GM19452 (cell line): ENCODE measurements around the gene KPRP.

Experiments used
- ATAC-seq: cut with Tn5 transposase; IDR thresholded peaks from one replicate; pipeline ENCODE4 v1.9.1; 2021; ENCODE audit not compliant: unreplicated experiment

The KPRP gene

GRCh38 chr1:152768847-152769533 is 11.2 kb downstream of the KPRP start:
- ATAC-seq = no peak

DNA sequence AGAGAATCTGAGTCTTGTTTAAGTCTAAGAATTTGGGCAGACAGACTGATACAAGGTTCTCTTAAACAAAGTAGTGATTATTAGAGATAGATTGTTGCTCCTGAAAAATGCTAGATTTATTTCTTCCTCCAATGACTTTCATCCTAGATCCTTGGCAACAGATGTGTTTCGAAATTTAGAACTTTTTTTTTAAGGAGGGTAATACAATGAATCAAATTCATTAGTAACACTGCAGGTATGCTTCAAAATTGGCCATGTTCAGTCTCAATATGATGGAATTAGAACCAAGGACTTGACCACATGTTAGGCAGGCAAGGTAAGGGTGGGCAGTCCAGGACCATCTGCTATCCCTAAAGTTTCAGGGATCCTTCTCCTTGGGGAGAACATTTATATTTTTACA is 12.6 kb downstream of the KPRP start:
- ATAC-seq = no peak

DNA sequence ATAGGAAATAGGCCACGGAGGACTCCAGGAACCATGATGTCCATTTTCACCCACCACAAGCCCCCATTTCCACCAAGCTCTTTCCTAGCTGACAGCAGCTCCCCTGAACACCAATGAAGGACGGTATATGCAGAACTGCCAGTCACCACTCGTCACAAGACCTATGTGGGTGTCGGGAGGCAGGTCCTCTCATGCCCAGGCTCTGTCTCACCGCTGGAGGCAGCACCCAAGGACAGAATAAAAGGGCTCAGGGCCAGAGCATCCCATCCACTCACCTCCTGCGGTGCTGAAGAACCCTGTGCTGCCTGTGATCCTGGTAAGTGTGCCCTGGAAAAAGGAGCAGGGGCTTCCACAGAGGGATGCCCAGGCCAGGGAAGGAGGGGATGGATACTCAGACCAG is 17.1 kb downstream of the KPRP start, which contains the start of gene LCE1F:
LCE1F (plus strand) TSS at position 266 of the 400 bp plus-strand sequence. CDS start 1,232 bp downstream, outside the sequence.
- no peak for ATAC-seq

DNA sequence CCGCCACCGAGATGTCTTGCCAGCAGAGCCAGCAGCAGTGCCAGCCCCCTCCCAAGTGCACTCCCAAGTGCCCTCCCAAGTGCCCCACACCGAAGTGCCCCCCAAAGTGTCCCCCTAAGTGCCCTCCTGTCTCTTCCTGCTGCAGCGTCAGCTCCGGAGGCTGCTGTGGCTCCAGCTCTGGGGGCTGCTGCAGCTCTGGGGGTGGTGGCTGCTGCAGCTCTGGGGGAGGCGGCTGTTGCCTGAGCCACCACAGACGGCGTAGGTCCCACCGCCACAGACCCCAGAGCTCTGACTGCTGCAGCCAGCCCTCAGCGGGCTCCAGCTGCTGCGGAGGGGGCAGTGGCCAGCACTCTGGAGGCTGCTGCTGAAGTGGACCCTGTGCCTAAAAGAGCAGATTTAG is 18.5 kb downstream of the KPRP start:
- ATAC-seq = no peak

- no peak for ATAC-seq
Measured at GRCh38 chr1:152777510-152778137, 19.8 kb downstream of the KPRP start.

DNA sequence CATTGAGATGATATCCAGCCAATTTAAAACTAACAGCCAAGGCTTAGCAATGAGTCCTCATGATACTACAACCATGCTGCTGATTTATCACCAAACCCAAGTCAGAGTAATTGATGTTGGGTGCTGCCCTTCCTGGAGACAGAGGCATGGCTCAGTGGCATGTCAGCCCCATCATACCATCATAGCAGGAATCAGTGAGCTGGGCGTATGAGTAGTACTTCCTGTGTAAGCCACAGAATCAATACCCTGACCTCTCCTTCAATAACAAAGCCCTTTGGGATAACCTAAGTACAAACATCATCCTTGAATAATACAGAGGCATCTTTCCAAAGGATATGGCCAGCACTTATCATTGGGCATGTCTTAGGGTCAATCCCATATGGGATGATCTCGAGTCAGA is 25.3 kb downstream of the KPRP start:
- no peak for ATAC-seq

DNA sequence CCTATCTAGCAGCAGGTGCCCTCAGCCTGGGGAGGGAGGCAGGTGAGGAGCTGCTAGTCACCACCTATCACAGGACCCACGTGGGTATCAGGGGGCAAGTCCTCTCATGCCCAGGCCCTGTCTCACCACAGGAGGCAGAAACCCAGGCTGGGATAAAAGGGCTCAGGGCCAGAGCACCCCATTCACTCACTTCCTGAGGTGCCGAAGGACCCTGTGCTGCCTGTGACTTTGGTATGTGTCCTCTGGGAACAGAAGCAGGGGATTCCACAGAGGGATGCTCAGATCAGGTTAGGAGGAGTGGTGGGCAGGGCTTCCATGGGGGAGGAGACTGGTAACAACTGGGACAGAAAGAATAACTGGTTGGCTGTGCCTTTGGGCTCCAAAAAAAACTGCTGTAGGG is 28.3 kb downstream of the KPRP start, which contains the start of gene LCE1E:
LCE1E (plus strand) TSS at position 181 of the 400 bp plus-strand sequence. CDS start 1,043 bp downstream, outside the sequence.
- ATAC-seq = no peak

GRCh38 chr1:152795686-152796085 is 37.9 kb downstream of the KPRP start:
- no peak for ATAC-seq

GRCh38 chr1:152796421-152796820 is 38.6 kb downstream of the KPRP start, which contains the start of gene LCE1D:
LCE1D (plus strand) TSS chr1:152796721; CDS start chr1:152797795, 1,074 bp downstream.
- ATAC-seq = no peak

- no peak for ATAC-seq
Measured at GRCh38 chr1:152801333-152801732, 43.5 kb downstream of the KPRP start.

DNA sequence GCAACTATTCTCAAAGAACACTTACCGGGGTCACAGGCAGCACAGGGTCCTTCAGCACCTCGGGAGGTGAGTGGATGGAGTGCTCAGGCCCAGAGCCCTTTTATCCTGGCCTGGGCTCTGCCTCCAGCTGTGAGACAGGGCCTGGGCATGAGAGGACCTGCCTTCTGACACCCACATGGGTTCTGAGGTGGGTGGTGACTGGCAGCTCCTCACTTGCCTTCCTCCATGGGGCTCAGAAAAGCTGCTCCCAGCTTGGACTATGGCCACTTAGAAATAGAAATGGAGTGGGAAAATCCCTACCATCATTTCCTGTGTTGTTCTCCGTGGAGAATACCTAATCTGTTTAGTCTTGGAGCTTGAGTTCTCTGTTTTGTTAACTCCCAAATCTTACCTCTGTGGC is 48.8 kb downstream of the KPRP start, which contains the start of gene LCE1C:
LCE1C (minus strand) TSS at position 76 of the 400 bp plus-strand sequence. CDS start 1,173 bp downstream, outside the sequence.
- no peak for ATAC-seq

- ATAC-seq = no peak
Measured at GRCh38 chr1:152811050-152811449, 53.2 kb downstream of the KPRP start.
